ENCODE results near the gene FBXO39.

FBXO39 gene

DNA sequence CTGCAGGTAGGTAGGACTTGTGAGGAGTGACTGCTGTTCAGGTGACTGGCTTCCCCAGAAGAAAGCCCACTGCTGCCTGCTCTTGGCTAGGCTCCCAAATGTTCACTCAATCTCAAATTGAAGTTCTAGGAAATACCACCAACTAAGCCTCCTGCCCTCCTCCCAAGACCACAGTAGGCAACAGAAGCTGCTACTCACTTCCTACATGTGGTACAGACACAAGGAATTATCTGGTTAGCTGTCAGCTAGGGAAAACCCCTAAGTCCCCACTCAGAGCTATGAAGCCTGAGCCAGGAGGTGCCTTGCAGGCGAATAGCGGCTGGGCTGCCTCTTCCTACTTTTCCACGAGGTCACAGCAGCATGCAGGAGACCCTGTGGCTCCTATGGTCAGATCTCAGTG, 4.9 kb downstream of the FBXO39 start:
- no peaks in the 10 kb centered on the region for H3K9me3 ChIP-seq (ENCODE audit: insufficient read depth, low read depth, low read length)
- H3K27me3 ChIP-seq (ENCODE audit: insufficient read depth, low read length, poor library complexity, severe bottlenecking) = no peaks in the 10 kb centered on the region
- no peak overlapping the region for H3K9ac ChIP-seq (ENCODE audit: low read depth, low read length, poor library complexity, severe bottlenecking)
- no peaks in the 10 kb centered on the region for H4K20me1 ChIP-seq (ENCODE audit: insufficient read depth, low read length, poor library complexity, severe bottlenecking)
- H3K4me3 ChIP-seq (ENCODE audit: low read length, poor library complexity, severe bottlenecking) = no peak overlapping the region
- H3K9me2 ChIP-seq (replicated peaks; ENCODE audit: low read depth, low read length) = no peaks in the 10 kb centered on the region
- no peak overlapping the region for H2AFZ ChIP-seq (ENCODE audit: low read length)
- H3K79me2 ChIP-seq (ENCODE audit: insufficient read depth, low read length) = no peaks in the 10 kb centered on the region
- H3K4me1 ChIP-seq (ENCODE audit: insufficient read depth, low read length, poor library complexity, severe bottlenecking) = no peaks in the 10 kb centered on the region
- H3F3A ChIP-seq (ENCODE audit: low read depth) = no peaks in the 10 kb centered on the region
- H3K4me2 ChIP-seq (ENCODE audit: low read depth, low read length, poor library complexity, severe bottlenecking) = no peak overlapping the region
- H3K36me3 ChIP-seq (ENCODE audit: insufficient read depth, low read length) = no peaks in the 10 kb centered on the region
- no peak for TF ChIP-seq EZH2phosphoT487 (IDR thresholded peaks at IDR 0.05; ENCODE audit: borderline replicate concordance)
- no peak for TF ChIP-seq CTCF (conservative IDR thresholded peaks at IDR 0.05; ENCODE audit: low read length)

DNA sequence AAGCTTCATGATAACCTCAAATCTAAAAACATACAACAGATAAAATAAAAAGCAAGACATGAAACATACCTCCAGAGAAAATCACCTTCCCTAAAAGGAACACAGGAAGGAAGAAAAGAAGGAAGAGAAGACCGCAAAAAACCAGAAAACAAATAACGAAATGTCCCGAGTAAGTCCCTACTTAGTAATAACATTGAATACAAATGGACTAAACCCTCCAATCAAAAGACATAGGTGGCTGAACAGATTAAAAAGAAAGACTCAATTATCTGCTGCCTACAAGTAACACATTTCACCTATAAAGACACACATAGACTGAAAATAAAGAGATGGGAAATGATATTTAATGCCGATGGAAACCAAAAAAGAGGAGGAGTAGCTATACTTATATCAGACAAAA, 6.2 kb downstream of the FBXO39 start:
- H3K36me3 ChIP-seq (ENCODE audit: insufficient read depth, low read length) = no peaks in the 10 kb centered on the region
- H3K4me1 ChIP-seq (ENCODE audit: insufficient read depth, low read length, poor library complexity, severe bottlenecking) = no peaks in the 10 kb centered on the region
- no peaks in the 10 kb centered on the region for H3K79me2 ChIP-seq (ENCODE audit: insufficient read depth, low read length)
- no peaks in the 10 kb centered on the region for H3F3A ChIP-seq (ENCODE audit: low read depth)
- no peak overlapping the region for H3K4me2 ChIP-seq (ENCODE audit: low read depth, low read length, poor library complexity, severe bottlenecking)
- no peak overlapping the region for H2AFZ ChIP-seq (ENCODE audit: low read length)
- H3K9ac ChIP-seq (ENCODE audit: low read depth, low read length, poor library complexity, severe bottlenecking) = no peak overlapping the region
- no peaks in the 10 kb centered on the region for H3K27me3 ChIP-seq (ENCODE audit: insufficient read depth, low read length, poor library complexity, severe bottlenecking)
- TF ChIP-seq CTCF (conservative IDR thresholded peaks at IDR 0.05; ENCODE audit: low read length) (no peak), EZH2phosphoT487 (IDR thresholded peaks at IDR 0.05; ENCODE audit: borderline replicate concordance) (no peak)
- no peak overlapping the region for H3K4me3 ChIP-seq (ENCODE audit: low read length, poor library complexity, severe bottlenecking)
- H4K20me1 ChIP-seq (ENCODE audit: insufficient read depth, low read length, poor library complexity, severe bottlenecking) = no peaks in the 10 kb centered on the region
- H3K9me3 ChIP-seq (ENCODE audit: insufficient read depth, low read depth, low read length) = no peaks in the 10 kb centered on the region
- no peaks in the 10 kb centered on the region for H3K9me2 ChIP-seq (replicated peaks; ENCODE audit: low read depth, low read length)

- Histone ChIP-seq H3K4me2 (ENCODE audit: low read depth, low read length, poor library complexity, severe bottlenecking) (no peak overlapping the region), H3K9me2 (replicated peaks; ENCODE audit: low read depth, low read length) (no peaks in the 10 kb centered on the region), H2AFZ (ENCODE audit: low read length) (no peak overlapping the region), H3K9ac (ENCODE audit: low read depth, low read length, poor library complexity, severe bottlenecking) (no peak overlapping the region), H3K4me1 (ENCODE audit: insufficient read depth, low read length, poor library complexity, severe bottlenecking) (no peaks in the 10 kb centered on the region), H3K36me3 (ENCODE audit: insufficient read depth, low read length) (no peaks in the 10 kb centered on the region), H4K20me1 (ENCODE audit: insufficient read depth, low read length, poor library complexity, severe bottlenecking) (no peaks in the 10 kb centered on the region), H3K9me3 (ENCODE audit: insufficient read depth, low read depth, low read length) (no peaks in the 10 kb centered on the region), H3K79me2 (ENCODE audit: insufficient read depth, low read length) (no peaks in the 10 kb centered on the region), H3K4me3 (ENCODE audit: low read length, poor library complexity, severe bottlenecking) (no peak overlapping the region), H3K27me3 (ENCODE audit: insufficient read depth, low read length, poor library complexity, severe bottlenecking) (no peaks in the 10 kb centered on the region), H3F3A (ENCODE audit: low read depth) (no peaks in the 10 kb centered on the region)
- TF ChIP-seq CTCF (conservative IDR thresholded peaks at IDR 0.05; ENCODE audit: low read length) (no peak), EZH2phosphoT487 (IDR thresholded peaks at IDR 0.05; ENCODE audit: borderline replicate concordance) (no peak)
These were observed 10.6 kb downstream of the FBXO39 start for GRCh38 chr17:6786618-6787017.
